Myocyte (in vitro differentiated cells): Measurements from ENCODE around the gene TMEM237. TPM values are rescaled to one million over a fixed set of nuclear protein-coding genes. Genes with fewer than 3 reads are reported as not detected.
A peak's percentile ranks its signal among the peaks of the same experiment; 100 is the strongest.

Experiments
- DNase-seq: peaks from one replicate; pipeline ENCODE4 v3.0.0-alpha.2; 2012; ENCODE audit warnings: low read depth
- total RNA-seq: library from RNA; depleted of rRNA; stranded (reverse); fragments of >200 nt; gene quantifications from 2 replicates; pipeline ENCODE4 v1.2.3, GENCODE V29; 2014

The TMEM237 gene
- total RNA-seq, 1 donor from 2014 or later = 32.6 TPM

- peak; percentile 88 for DNase-seq
Observed at GRCh38 chr2:201642579-201643215, 606 bp downstream of the TMEM237 start.

- no peak for DNase-seq
Observed at GRCh38 chr2:201642086-201642578, 1.2 kb downstream of the TMEM237 start.

GRCh38 chr2:201639205-201639604 is 4.1 kb downstream of the TMEM237 start:
- no peak for DNase-seq

GRCh38 chr2:201638326-201638725 is 5.0 kb downstream of the TMEM237 start:
- DNase-seq = no peak

GRCh38 chr2:201633661-201634249 is 9.5 kb downstream of the TMEM237 start:
- no peak for DNase-seq

GRCh38 chr2:201631041-201631440 is 12.3 kb downstream of the TMEM237 start:
- DNase-seq = peak; percentile 64

GRCh38 chr2:201630577-201630976 is 12.7 kb downstream of the TMEM237 start:
- no peak for DNase-seq

- DNase-seq = peak; percentile 63
Observed at GRCh38 chr2:201628545-201628944, 14.8 kb downstream of the TMEM237 start.

GRCh38 chr2:201622306-201622970 is 20.9 kb downstream of the TMEM237 start:
- no peak for DNase-seq

- peak; percentile 57 for DNase-seq
Observed at GRCh38 chr2:201621293-201621999, 21.9 kb downstream of the TMEM237 start.

- peak; percentile 40 for DNase-seq
Observed at GRCh38 chr2:201618744-201619662, 24.3 kb downstream of the TMEM237 start.

- no peak for DNase-seq
Observed at GRCh38 chr2:201608021-201608420, 35.3 kb downstream of the TMEM237 start.

- DNase-seq = no peak
Observed at GRCh38 chr2:201607568-201607967, 35.7 kb downstream of the TMEM237 start.

- DNase-seq = peak; percentile 18
Observed at GRCh38 chr2:201600906-201601305, 42.4 kb downstream of the TMEM237 start.

GRCh38 chr2:201597397-201597796 is 45.9 kb downstream of the TMEM237 start:
- no peak for DNase-seq

- DNase-seq = no peak
Observed at GRCh38 chr2:201580486-201580885, 62.8 kb downstream of the TMEM237 start.

- DNase-seq = no peak
Observed at GRCh38 chr2:201579536-201579935, 63.8 kb downstream of the TMEM237 start.

GRCh38 chr2:201575971-201576370 is 67.3 kb downstream of the TMEM237 start:
- DNase-seq = no peak

- DNase-seq = no peak
Observed at GRCh38 chr2:201574766-201575165, 68.5 kb downstream of the TMEM237 start.

- no peak for DNase-seq
Observed at GRCh38 chr2:201572846-201573508, 70.3 kb downstream of the TMEM237 start.
